Nephron (organoid): ENCODE data around the gene G6PC1.
A peak's percentile ranks its signal among the peaks of the same experiment; 100 is the strongest.

Experiments used
- H3K27ac Mint-ChIP-seq, 3 experiments: 2 replicates each; pipeline ENCODE4 v1.8.0; 2020; ENCODE audit warnings: mixed read lengths in 3 of 3, mild to moderate bottlenecking in 2 of 3, moderate library complexity in 1 of 3
- H3K27me3 Mint-ChIP-seq: 2 replicates; pipeline ENCODE4 v1.8.0; 2021; ENCODE audit warnings: low read depth, mild to moderate bottlenecking, moderate library complexity, mixed read lengths
- H3K36me3 Mint-ChIP-seq: 2 replicates; pipeline ENCODE4 v1.8.0; 2020; ENCODE audit warnings: low read depth, mixed read lengths
- H3K4me1 Mint-ChIP-seq: 2 replicates; pipeline ENCODE4 v1.8.0; 2020; ENCODE audit warnings: mixed read lengths
- H3K4me3 Mint-ChIP-seq, 3 experiments: 2 replicates each; pipeline ENCODE4 v1.8.0; 2020; ENCODE audit warnings: mild to moderate bottlenecking in 3 of 3, mixed read lengths in 3 of 3, moderate library complexity in 2 of 3
- H3K9me3 Mint-ChIP-seq: 2 replicates; pipeline ENCODE4 v1.8.0; 2020; ENCODE audit warnings: mixed read lengths
- CTCF ChIP-seq, 3 experiments: fragments of 200-600 bp; sonication (generic); IDR thresholded peaks; one replicate each; pipeline ENCODE4 v1.5.0; 2021; ENCODE audit warnings: antibody characterized with exemption in 3 of 3; ENCODE audit not compliant: unreplicated experiment in 3 of 3

G6PC1 gene

GRCh38 chr17:42924891-42925290 lies 24.3 kb downstream of the G6PC1 start:
- Mint-ChIP-seq H3K27me3 (peaks cover 7% of the 10 kb centered on the region), H3K4me1 (peaks cover 8% of the 10 kb centered on the region), H3K36me3 (no peaks in the 10 kb centered on the region), H3K27ac (no peak overlapping the region), H3K4me3 (no peak overlapping the region), H3K9me3 (no peaks in the 10 kb centered on the region)
- TF ChIP-seq CTCF (IDR thresholded peaks at IDR 0.05; ENCODE audit: unreplicated experiment in 3 of 3): no peak

- H3K4me1 Mint-ChIP-seq: no peaks in the 10 kb centered on the region
- no peaks in the 10 kb centered on the region for H3K9me3 Mint-ChIP-seq
- no peaks in the 10 kb centered on the region for H3K36me3 Mint-ChIP-seq
- TF ChIP-seq CTCF (IDR thresholded peaks at IDR 0.05; ENCODE audit: unreplicated experiment in 3 of 3): peak; percentile 53 to 63 (median 59)
- no peak overlapping the region for H3K4me3 Mint-ChIP-seq
- no peak overlapping the region for H3K27ac Mint-ChIP-seq
- peaks cover 8% of the 10 kb centered on the region for H3K27me3 Mint-ChIP-seq
Observed at GRCh38 chr17:42928714-42929496, 28.3 kb downstream of the G6PC1 start.

GRCh38 chr17:42929497-42929844 lies 28.9 kb downstream of the G6PC1 start:
- H3K27ac Mint-ChIP-seq: no peak overlapping the region
- TF ChIP-seq CTCF (IDR thresholded peaks at IDR 0.05; ENCODE audit: unreplicated experiment in 3 of 3): no peak
- no peaks in the 10 kb centered on the region for H3K36me3 Mint-ChIP-seq
- H3K4me3 Mint-ChIP-seq: no peak overlapping the region
- H3K4me1 Mint-ChIP-seq: no peaks in the 10 kb centered on the region
- H3K9me3 Mint-ChIP-seq: no peaks in the 10 kb centered on the region
- H3K27me3 Mint-ChIP-seq: peaks cover 10% of the 10 kb centered on the region

DNA sequence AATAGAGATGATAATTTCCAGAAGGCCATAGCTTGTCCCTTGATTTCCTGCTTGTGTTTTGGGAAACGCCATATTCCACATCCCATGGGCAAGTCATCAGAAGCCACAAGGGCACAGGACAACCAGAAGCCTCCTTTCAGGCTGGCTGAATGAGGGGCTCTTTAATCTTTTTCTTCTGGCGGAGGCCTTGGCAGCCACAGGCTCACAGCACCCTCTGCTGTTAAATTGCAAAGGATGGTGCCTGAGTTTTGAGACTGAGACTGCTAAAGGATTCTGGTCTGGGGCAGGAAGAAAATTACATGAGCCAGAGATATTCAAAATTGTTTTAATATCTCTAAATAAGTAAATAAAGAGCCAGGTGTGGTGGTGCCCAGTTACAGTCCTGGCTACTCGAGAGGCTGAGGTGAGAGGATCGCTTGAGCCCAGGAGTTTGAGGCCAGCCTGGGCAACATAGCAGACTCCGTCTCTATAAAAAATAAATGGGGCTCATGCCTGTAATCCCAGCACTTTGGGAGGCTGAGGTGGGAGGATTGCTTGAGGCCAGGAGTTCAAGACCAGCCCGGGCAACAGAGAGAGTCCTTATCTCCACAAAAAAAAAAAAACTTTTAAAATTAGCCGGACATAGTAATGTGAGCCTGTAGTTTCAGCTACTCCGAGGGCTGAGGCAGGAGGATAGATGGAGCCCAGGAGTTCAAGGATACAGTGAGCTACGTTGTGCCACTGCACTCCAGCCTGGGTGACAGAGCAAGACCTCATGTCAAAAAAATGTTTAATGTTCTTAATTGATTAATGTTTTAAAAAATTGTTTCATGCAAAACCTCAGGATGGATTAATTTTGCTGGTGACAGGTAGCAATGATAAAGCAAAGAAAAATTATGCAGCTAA lies 37.4 kb downstream of the G6PC1 start:
- no peak overlapping the region for H3K27ac Mint-ChIP-seq
- H3K4me3 Mint-ChIP-seq: no peak overlapping the region
- peak; percentile 69 to 79 (median 75) for TF ChIP-seq CTCF (IDR thresholded peaks at IDR 0.05; ENCODE audit: unreplicated experiment in 3 of 3)
- H3K4me1 Mint-ChIP-seq: no peaks in the 10 kb centered on the region
- H3K36me3 Mint-ChIP-seq: no peaks in the 10 kb centered on the region
- no peaks in the 10 kb centered on the region for H3K9me3 Mint-ChIP-seq
- peaks cover 12% of the 10 kb centered on the region for H3K27me3 Mint-ChIP-seq

DNA sequence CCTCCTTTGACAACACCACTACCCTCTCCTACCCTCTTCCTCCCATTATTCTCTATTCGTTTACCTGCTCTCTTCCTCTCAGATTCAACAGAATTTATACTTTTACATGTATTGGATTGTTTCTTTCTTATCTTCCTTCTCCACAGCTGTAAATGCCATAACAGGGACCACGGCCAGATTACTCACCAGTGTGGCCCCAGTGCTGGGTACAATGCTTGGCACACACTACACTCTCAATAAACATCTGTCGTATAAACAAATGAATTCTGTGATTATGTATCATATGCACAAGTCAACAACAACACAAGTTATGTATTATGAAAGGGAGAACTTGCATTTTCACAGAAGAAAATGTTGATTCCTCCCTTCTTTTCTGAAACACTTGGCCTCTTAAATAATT lies 43.6 kb downstream of the G6PC1 start:
- H3K9me3 Mint-ChIP-seq: no peaks in the 10 kb centered on the region
- no peak overlapping the region for H3K4me3 Mint-ChIP-seq
- no peaks in the 10 kb centered on the region for H3K4me1 Mint-ChIP-seq
- H3K36me3 Mint-ChIP-seq: peaks cover 8% of the 10 kb centered on the region
- no peaks in the 10 kb centered on the region for H3K27me3 Mint-ChIP-seq
- TF ChIP-seq CTCF (IDR thresholded peaks at IDR 0.05; ENCODE audit: unreplicated experiment in 3 of 3): no peak
- no peak overlapping the region for H3K27ac Mint-ChIP-seq
